HL-60 (cell line): ENCODE data around the gene PTPRR.

Source experiments
- DNase-seq, 2 experiments: peaks; one replicate each; pipeline ENCODE4 v3.0.0-alpha.2; 2010 to 2020; ENCODE audit warnings: low read depth in 1 of 2, low spot score in 1 of 2
- H3K27ac ChIP-seq: fragments of 250-450 bp; sonication (Bioruptor Pico); replicated peaks from 2 replicates; pipeline ENCODE4 v1.5.1; 2020; ENCODE audit warnings: mild to moderate bottlenecking, moderate library complexity
- H3K27me3 ChIP-seq: fragments of 250-450 bp; sonication (Bioruptor Pico); 2 replicates; pipeline ENCODE4 v1.5.1; 2021; ENCODE audit warnings: mild to moderate bottlenecking, moderate library complexity; ENCODE audit not compliant: insufficient read depth, poor library complexity, severe bottlenecking
- H3K4me3 ChIP-seq: replicated peaks from 2 replicates; pipeline ENCODE4 v1.5.1; 2011; ENCODE audit warnings: mild to moderate bottlenecking, control low read depth, low read length; ENCODE audit not compliant: insufficient read depth
- CTCF ChIP-seq: IDR thresholded peaks from one replicate; pipeline ENCODE4 v1.5.1; 2011; ENCODE audit warnings: low read length, control low read depth, inconsistent platforms; ENCODE audit not compliant: insufficient read depth
- GABPA ChIP-seq: IDR thresholded peaks from 2 replicates; pipeline ENCODE4 v1.6.1; 2012; ENCODE audit warnings: low read depth
- POLR2AphosphoS5 ChIP-seq: IDR thresholded peaks from 2 replicates; pipeline ENCODE4 v1.6.1; 2012; ENCODE audit warnings: low read depth
- REST ChIP-seq: IDR thresholded peaks from 2 replicates; pipeline ENCODE4 v1.6.1; 2012; ENCODE audit warnings: low read depth; ENCODE audit not compliant: insufficient replicate concordance
- SPI1 ChIP-seq: IDR thresholded peaks from 2 replicates; pipeline ENCODE4 v1.6.1; 2012; ENCODE audit warnings: low read depth, mild to moderate bottlenecking, borderline replicate concordance

Gene PTPRR

GRCh38 chr12:70772836-70773235 is 147.7 kb downstream of the PTPRR start:
- Histone ChIP-seq H3K27me3 (no peaks in the 10 kb centered on the region), H3K27ac (no peak overlapping the region), H3K4me3 (no peak overlapping the region)
- DNase-seq: no peak
- TF ChIP-seq POLR2AphosphoS5: no peak
- TF ChIP-seq CTCF: no peak
- no peak for TF ChIP-seq SPI1
- no peak for TF ChIP-seq REST
- TF ChIP-seq GABPA: no peak

GRCh38 chr12:70771581-70771980 is 149.0 kb downstream of the PTPRR start:
- Histone ChIP-seq H3K27ac (no peak overlapping the region), H3K27me3 (no peaks in the 10 kb centered on the region), H3K4me3 (no peak overlapping the region)
- no peak for TF ChIP-seq SPI1
- TF ChIP-seq POLR2AphosphoS5: no peak
- TF ChIP-seq REST: no peak
- no peak for TF ChIP-seq CTCF
- TF ChIP-seq GABPA: no peak
- DNase-seq: no peak

GRCh38 chr12:70763666-70764065 is 156.9 kb downstream of the PTPRR start:
- no peak for DNase-seq
- TF ChIP-seq REST (no peak), CTCF (no peak), POLR2AphosphoS5 (no peak)
- Histone ChIP-seq H3K27ac (no peak overlapping the region), H3K27me3 (no peaks in the 10 kb centered on the region), H3K4me3 (no peak overlapping the region)
